HL-60 (cell line): ENCODE results near the gene KDM5C.

Source experiments
- DNase-seq, 2 experiments: peaks; one replicate each; pipeline ENCODE4 v3.0.0-alpha.2; 2010 to 2020; ENCODE audit warnings: low read depth in 1 of 2, low spot score in 1 of 2
- H3K27ac ChIP-seq: fragments of 250-450 bp; sonication (Bioruptor Pico); replicated peaks from 2 replicates; pipeline ENCODE4 v1.5.1; 2020; ENCODE audit warnings: mild to moderate bottlenecking, moderate library complexity
- H3K27me3 ChIP-seq: fragments of 250-450 bp; sonication (Bioruptor Pico); 2 replicates; pipeline ENCODE4 v1.5.1; 2021; ENCODE audit warnings: mild to moderate bottlenecking, moderate library complexity; ENCODE audit not compliant: insufficient read depth, poor library complexity, severe bottlenecking
- H3K4me3 ChIP-seq: replicated peaks from 2 replicates; pipeline ENCODE4 v1.5.1; 2011; ENCODE audit warnings: mild to moderate bottlenecking, control low read depth, low read length; ENCODE audit not compliant: insufficient read depth
- CTCF ChIP-seq: IDR thresholded peaks from one replicate; pipeline ENCODE4 v1.5.1; 2011; ENCODE audit warnings: low read length, control low read depth, inconsistent platforms; ENCODE audit not compliant: insufficient read depth
- GABPA ChIP-seq: IDR thresholded peaks from 2 replicates; pipeline ENCODE4 v1.6.1; 2012; ENCODE audit warnings: low read depth
- POLR2AphosphoS5 ChIP-seq: IDR thresholded peaks from 2 replicates; pipeline ENCODE4 v1.6.1; 2012; ENCODE audit warnings: low read depth
- REST ChIP-seq: IDR thresholded peaks from 2 replicates; pipeline ENCODE4 v1.6.1; 2012; ENCODE audit warnings: low read depth; ENCODE audit not compliant: insufficient replicate concordance
- SPI1 ChIP-seq: IDR thresholded peaks from 2 replicates; pipeline ENCODE4 v1.6.1; 2012; ENCODE audit warnings: low read depth, mild to moderate bottlenecking, borderline replicate concordance

Gene KDM5C

GRCh38 chrX:53257166-53257565 is 32.2 kb upstream of the KDM5C start:
- H3K27ac ChIP-seq = no peak overlapping the region
- no peaks in the 10 kb centered on the region for H3K27me3 ChIP-seq
- TF ChIP-seq GABPA (no peak), POLR2AphosphoS5 (no peak), REST (no peak), CTCF (no peak), SPI1 (no peak)
- no peak overlapping the region for H3K4me3 ChIP-seq
- DNase-seq = no peak

GRCh38 chrX:53256446-53257041 is 31.5 kb upstream of the KDM5C start:
- TF ChIP-seq CTCF (no peak), REST (no peak), GABPA (no peak)
- no peak for DNase-seq

DNA sequence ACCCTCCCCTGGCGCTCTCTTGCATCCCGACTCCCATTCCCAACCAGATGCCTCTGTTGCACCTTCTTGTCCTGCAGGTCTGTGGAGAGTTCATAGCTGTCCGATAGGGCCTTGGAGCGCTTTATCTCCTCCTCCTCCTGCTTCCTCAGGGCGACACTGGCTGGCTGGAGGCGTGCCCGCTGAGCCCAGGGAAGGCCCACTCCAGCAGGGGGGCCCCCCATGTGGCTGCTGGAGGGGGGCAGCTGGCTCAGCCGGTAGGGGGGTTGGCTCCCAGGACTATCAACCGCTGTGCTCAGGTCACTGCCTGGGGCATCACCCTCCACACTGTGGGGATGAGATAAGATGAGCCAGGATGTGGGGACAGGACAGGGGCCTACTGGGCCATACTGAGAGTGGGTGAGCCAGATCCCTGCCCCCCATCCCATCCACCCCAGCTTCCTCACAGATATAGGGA is 30.8 kb upstream of the KDM5C start:
- DNase-seq = no peak
- H3K27me3 ChIP-seq = no peaks in the 10 kb centered on the region

More at GRCh38 chrX:53256446-53257041, 31.5 kb upstream of the KDM5C start:
- Histone ChIP-seq H3K4me3 (no peak overlapping the region), H3K27ac (no peak overlapping the region), H3K27me3 (no peaks in the 10 kb centered on the region)

DNA sequence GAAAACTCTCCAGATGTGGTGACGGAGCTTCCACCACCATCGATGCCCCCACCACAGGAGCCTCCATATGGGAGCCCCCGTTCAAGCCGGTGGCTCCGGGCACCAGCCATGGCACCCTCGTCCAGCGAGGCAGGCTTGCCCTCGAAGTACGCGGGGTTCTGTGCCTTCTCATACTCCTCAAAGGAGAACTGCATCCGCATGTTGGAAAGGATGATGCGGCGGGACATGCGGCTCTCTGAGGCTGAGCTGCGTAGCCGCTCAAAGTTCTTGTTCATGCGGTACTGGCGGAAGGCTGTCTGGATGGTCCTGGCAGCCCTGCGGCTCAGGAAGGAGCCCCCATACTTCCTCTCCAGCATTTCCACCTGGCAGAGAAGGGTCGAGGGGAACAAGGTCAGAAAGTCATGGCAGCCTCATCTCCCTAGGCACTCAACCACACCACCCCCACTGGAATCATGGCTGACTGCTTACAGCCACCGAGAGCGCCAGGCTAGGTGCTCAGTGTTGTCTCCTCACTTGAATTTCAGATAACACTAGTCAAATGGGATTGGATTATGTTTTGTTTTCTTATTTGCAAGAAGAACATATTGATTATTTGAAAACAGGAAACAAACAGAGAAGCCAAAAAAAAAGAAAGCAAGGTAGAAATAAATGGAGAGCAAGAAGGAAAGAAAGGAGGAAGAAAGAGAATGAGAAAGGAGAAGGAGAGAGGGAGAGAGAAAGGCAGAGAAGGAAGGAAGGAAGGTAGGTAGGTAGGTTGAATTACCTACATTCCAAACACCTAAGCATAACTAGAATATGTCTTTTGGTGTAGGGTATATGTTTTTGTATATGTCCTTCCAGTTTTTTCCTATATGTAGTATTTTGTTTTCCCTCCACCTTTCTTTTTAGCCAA is 29.8 kb upstream of the KDM5C start:
- Histone ChIP-seq H3K27ac (no peak overlapping the region), H3K4me3 (no peak overlapping the region), H3K27me3 (no peaks in the 10 kb centered on the region)
- no peak for DNase-seq
- TF ChIP-seq POLR2AphosphoS5 (no peak), GABPA (no peak), REST (no peak), CTCF (no peak), SPI1 (no peak)

More for the DNA sequence above, 30.8 kb upstream of the KDM5C start:
- no peak overlapping the region for H3K4me3 ChIP-seq
- H3K27ac ChIP-seq = no peak overlapping the region
- TF ChIP-seq SPI1 = no peak
- no peak for TF ChIP-seq POLR2AphosphoS5
